Liver (tissue), 9 donors: ENCODE results near the gene ITPK1. TPM values are rescaled to one million over a fixed set of nuclear protein-coding genes. Genes with fewer than 3 reads are reported as not detected.

Experiments
- DNase-seq: peaks from one replicate; pipeline ENCODE4 v3.0.0-alpha.2; 2017; ENCODE audit warnings: low spot score
- H3K27ac ChIP-seq, 2 donors: one replicate each; pipeline ENCODE4 v1.7.0; 2013; ENCODE audit warnings: inconsistent platforms in 2 of 2, low read length in 2 of 2, control low read depth in 1 of 2, low read depth in 1 of 2, mild to moderate bottlenecking in 1 of 2
- H3K27me3 ChIP-seq, 4 donors: one replicate each; pipeline versions ENCODE4 v1.6.1 to v1.7.0; 2013; ENCODE audit warnings: low read length in 3 of 4, inconsistent platforms in 1 of 4, mild to moderate bottlenecking in 1 of 4, moderate library complexity in 1 of 4; ENCODE audit not compliant: control insufficient read depth in 4 of 4, insufficient read depth in 4 of 4
- H3K36me3 ChIP-seq, 4 donors: one replicate each; pipeline versions ENCODE4 v1.6.1 to v1.7.0; 2013; ENCODE audit warnings: low read length in 3 of 4, mild to moderate bottlenecking in 3 of 4, low read depth in 1 of 4, moderate library complexity in 1 of 4; ENCODE audit not compliant: control insufficient read depth in 4 of 4, insufficient read depth in 3 of 4
- H3K4me1 ChIP-seq, 4 donors: one replicate each; pipeline versions ENCODE4 v1.6.1 to v1.7.0; 2013; ENCODE audit warnings: low read length in 3 of 4, mild to moderate bottlenecking in 3 of 4, moderate library complexity in 1 of 4; ENCODE audit not compliant: control insufficient read depth in 4 of 4, insufficient read depth in 4 of 4
- H3K4me3 ChIP-seq, 3 donors: one replicate each; pipeline versions ENCODE4 v1.6.1 to v1.7.0; 2013; ENCODE audit warnings: low read length in 3 of 3, control low read depth in 1 of 3, low read depth in 1 of 3, mild to moderate bottlenecking in 1 of 3
- H3K9ac ChIP-seq, 2 donors: one replicate each; pipeline ENCODE4 v1.7.0; 2013; ENCODE audit warnings: low read length in 2 of 2, mild to moderate bottlenecking in 2 of 2, moderate library complexity in 2 of 2, control low read depth in 1 of 2, low read depth in 1 of 2
- H3K9me3 ChIP-seq, 4 donors: one replicate each; pipeline versions ENCODE4 v1.6.1 to v1.7.0; 2013; ENCODE audit warnings: low read length in 3 of 4; ENCODE audit not compliant: control insufficient read depth in 4 of 4
- EGR1 ChIP-seq, 2 donors: IDR thresholded peaks; 2 replicates each; pipeline ENCODE4 v1.6.1; 2016 to 2018; ENCODE audit warnings: antibody characterized with exemption in 2 of 2, low read depth in 2 of 2
- FOXA1 ChIP-seq: IDR thresholded peaks from 2 replicates; pipeline ENCODE4 v1.6.1; 2016; ENCODE audit warnings: antibody characterized with exemption
- FOXA2 ChIP-seq: IDR thresholded peaks from 2 replicates; pipeline ENCODE4 v1.6.1; 2016; ENCODE audit warnings: antibody characterized with exemption
- HNF4A ChIP-seq, 2 donors: conservative IDR thresholded peaks; 2 replicates each; pipeline ENCODE4 v1.6.1; 2016; ENCODE audit warnings: antibody characterized with exemption in 2 of 2, mild to moderate bottlenecking in 2 of 2
- HNF4G ChIP-seq: IDR thresholded peaks from 2 replicates; pipeline ENCODE4 v1.6.1; 2016; ENCODE audit warnings: antibody characterized with exemption
- NR2F2 ChIP-seq: IDR thresholded peaks from 2 replicates; pipeline ENCODE4 v1.6.1; 2016; ENCODE audit warnings: antibody characterized with exemption
- RXRA ChIP-seq, 2 donors: IDR thresholded peaks; 2 replicates each; pipeline ENCODE4 v1.6.1; 2017 to 2018; ENCODE audit warnings: antibody characterized with exemption in 2 of 2, mild to moderate bottlenecking in 1 of 2
- TAF1 ChIP-seq: conservative IDR thresholded peaks from 2 replicates; pipeline ENCODE4 v1.6.1; 2016; ENCODE audit warnings: antibody characterized with exemption, mild to moderate bottlenecking
- WGBS: extraction: QIAGEN DNeasy Blood & Tissue Kit; methylation state at CpG from one replicate; pipeline ENCODE4 v1.1.7; 2013; 5-methylcytosine and 5-hydroxymethylcytosine counted together
- polyA plus RNA-seq, 2 donors: library from polyadenylated mRNA; stranded (reverse) in 1 of 2; unstranded in 1 of 2; fragments of 200-250 nt in 1 of 2; fragments of >200 nt in 1 of 2; fragmentation: Nextera tagmentation in 1 of 2; extraction: Ambion mirVana in 1 of 2; gene quantifications; one replicate each; pipeline versions ENCODE4 v1.2.1 to v1.2.3, GENCODE V29; 2013 to 2015
- total RNA-seq, 2 donors: library from RNA; depleted of rRNA; stranded (reverse); fragments of >200 nt; gene quantifications; one replicate each; pipeline ENCODE4 v1.2.3, GENCODE V29; 2014
- TF ChIP-seq, protein P1 (sequence below): fragments of 150-350 bp; IDR thresholded peaks from 2 replicates; pipeline ENCODE4 v1.5.1; 2017; ENCODE audit warnings: improper control_type of control experiment, low read depth, low read length; ENCODE audit not compliant: missing input control
- TF ChIP-seq, protein P2 (sequence below): IDR thresholded peaks from 2 replicates; pipeline ENCODE4 v1.6.1; 2016; ENCODE audit warnings: antibody characterized with exemption
- TF ChIP-seq, protein P3 (sequence below): IDR thresholded peaks from 2 replicates; pipeline ENCODE4 v1.6.1; 2016; ENCODE audit warnings: antibody characterized with exemption, mild to moderate bottlenecking
- donor health status: healthy.
- donor health status: healthy.
- donor health status: healthy.
- donor health status: healthy.
- donor health status: healthy.

The ITPK1 gene
- total and polyA plus RNA-seq, 4 donors, result 9.0 to 41.2 (median 20.4) TPM

DNA sequence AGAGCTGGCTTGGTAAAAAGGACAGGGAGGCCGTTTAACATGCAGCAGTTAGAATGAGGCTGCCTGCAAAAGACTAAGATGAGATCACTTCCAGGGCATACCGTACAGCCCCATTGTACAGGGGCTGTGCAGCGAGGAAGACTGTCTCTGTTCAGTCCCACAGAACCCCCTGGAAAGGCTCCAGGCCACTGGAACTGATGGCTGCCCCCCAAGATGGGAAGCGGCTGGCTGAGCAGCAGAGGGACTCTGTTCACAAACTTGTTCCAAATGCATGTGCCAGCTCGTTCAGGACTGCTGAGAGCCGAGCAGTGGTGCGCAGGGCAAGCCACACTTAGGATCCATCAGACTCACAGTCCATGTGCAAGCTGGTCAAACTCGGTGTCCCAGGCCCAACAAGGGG is 109.9 kb downstream of the ITPK1 start:
- 77% methylated on average over 8 of the region's 8 CpGs for WGBS
- peaks cover 2 to 44% (median 25%) of the 10 kb centered on the region in 4 donors for H3K4me1 ChIP-seq
- no peak overlapping the region for H3K9ac ChIP-seq
- no peak for DNase-seq
- H3K4me3 ChIP-seq, result no peak overlapping the region
- no peaks in the 10 kb centered on the region for H3K36me3 ChIP-seq
- TF ChIP-seq, protein P1, sequence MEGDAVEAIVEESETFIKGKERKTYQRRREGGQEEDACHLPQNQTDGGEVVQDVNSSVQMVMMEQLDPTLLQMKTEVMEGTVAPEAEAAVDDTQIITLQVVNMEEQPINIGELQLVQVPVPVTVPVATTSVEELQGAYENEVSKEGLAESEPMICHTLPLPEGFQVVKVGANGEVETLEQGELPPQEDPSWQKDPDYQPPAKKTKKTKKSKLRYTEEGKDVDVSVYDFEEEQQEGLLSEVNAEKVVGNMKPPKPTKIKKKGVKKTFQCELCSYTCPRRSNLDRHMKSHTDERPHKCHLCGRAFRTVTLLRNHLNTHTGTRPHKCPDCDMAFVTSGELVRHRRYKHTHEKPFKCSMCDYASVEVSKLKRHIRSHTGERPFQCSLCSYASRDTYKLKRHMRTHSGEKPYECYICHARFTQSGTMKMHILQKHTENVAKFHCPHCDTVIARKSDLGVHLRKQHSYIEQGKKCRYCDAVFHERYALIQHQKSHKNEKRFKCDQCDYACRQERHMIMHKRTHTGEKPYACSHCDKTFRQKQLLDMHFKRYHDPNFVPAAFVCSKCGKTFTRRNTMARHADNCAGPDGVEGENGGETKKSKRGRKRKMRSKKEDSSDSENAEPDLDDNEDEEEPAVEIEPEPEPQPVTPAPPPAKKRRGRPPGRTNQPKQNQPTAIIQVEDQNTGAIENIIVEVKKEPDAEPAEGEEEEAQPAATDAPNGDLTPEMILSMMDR, result no peak
- no peak for TF ChIP-seq TAF1
- no peaks in the 10 kb centered on the region for H3K27me3 ChIP-seq
- peak overlapping the region in 1 of 2 donors; percentile 63 for H3K27ac ChIP-seq
- H3K9me3 ChIP-seq, result no peaks in the 10 kb centered on the region

DNA sequence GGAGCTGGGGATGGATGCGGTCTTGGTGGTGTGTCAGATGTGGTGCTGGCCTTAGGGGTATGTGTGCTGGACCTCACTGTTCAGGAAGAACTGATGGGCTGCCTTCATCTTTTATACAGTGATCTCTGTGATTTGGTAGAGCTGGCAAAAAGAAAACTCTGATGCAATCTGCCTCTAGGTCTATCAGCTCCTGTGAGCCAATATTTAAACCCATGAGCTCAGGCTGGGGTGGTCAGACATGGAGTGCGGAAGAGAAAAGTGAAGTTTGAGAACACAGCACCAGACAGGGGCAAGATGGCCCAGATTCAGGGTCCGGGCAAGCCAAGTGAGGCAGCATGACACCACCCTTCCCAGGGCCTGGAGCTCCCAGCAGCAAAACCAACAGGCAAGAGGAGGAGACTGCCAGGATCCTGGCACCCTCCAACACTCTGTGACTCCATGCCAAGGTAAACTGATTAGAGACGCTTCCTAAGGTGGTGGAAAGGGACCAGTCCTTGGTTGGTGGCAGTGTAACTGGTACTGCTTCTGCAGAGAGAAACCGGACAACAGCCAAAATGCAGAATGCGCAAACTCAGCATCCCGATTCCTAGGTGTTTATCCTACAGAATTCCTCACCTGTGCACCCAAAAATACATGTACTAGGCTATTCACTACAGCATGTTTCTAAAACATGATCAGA is 110.5 kb downstream of the ITPK1 start:
- H3K27ac ChIP-seq, result peak overlapping the region; percentile 21 to 63
- no peak overlapping the region for H3K9ac ChIP-seq
- no peak for DNase-seq
- H3K27me3 ChIP-seq, result no peaks in the 10 kb centered on the region
- H3K4me3 ChIP-seq, result no peak overlapping the region
- no peaks in the 10 kb centered on the region for H3K36me3 ChIP-seq
- no peaks in the 10 kb centered on the region for H3K9me3 ChIP-seq
- TF ChIP-seq FOXA1, result no peak
- TF ChIP-seq HNF4A (conservative IDR thresholded peaks at IDR 0.05), result peak; percentile 14 to 39
- TF ChIP-seq RXRA (IDR thresholded peaks at IDR 0.05), result peak in 1 of 2 donors; percentile 45
- TF ChIP-seq NR2F2, result no peak
- peak; percentile 25 for TF ChIP-seq FOXA2
- 60% methylated on average over 7 of the region's 7 CpGs for WGBS
- H3K4me1 ChIP-seq, result peaks cover 2 to 40% (median 23%) of the 10 kb centered on the region in 4 donors

DNA sequence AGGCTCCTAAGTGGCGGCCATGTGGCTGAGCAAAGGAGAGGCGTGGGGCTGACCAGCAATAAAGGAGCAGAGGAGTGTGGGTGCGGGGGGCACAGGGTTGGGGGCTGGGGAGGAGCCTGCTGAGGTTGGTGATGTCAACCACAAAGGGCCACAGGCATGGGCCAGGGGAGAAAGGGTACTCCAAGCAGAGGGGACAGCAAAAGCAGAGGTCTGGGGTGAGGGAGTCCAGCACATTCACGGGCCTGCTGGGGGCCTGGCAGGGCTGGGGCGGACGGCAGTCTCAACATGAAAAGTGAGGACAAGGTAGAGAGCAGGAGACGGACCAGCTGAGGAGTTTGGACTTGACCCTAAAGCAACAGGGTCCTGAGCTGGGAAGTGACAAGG is 111.0 kb downstream of the ITPK1 start:
- no peak for TF ChIP-seq FOXA1
- TF ChIP-seq TAF1, result no peak
- TF ChIP-seq NR2F2, result no peak
- Histone ChIP-seq H3K4me1 (peaks cover 2 to 39% (median 22%) of the 10 kb centered on the region in 4 donors), H3K9me3 (no peaks in the 10 kb centered on the region), H3K27me3 (no peaks in the 10 kb centered on the region), H3K4me3 (no peak overlapping the region), H3K36me3 (no peaks in the 10 kb centered on the region), H3K9ac (no peak overlapping the region), H3K27ac (no peak overlapping the region)
- WGBS, result 93% methylated on average over 7 of the region's 7 CpGs
- no peak for DNase-seq

DNA sequence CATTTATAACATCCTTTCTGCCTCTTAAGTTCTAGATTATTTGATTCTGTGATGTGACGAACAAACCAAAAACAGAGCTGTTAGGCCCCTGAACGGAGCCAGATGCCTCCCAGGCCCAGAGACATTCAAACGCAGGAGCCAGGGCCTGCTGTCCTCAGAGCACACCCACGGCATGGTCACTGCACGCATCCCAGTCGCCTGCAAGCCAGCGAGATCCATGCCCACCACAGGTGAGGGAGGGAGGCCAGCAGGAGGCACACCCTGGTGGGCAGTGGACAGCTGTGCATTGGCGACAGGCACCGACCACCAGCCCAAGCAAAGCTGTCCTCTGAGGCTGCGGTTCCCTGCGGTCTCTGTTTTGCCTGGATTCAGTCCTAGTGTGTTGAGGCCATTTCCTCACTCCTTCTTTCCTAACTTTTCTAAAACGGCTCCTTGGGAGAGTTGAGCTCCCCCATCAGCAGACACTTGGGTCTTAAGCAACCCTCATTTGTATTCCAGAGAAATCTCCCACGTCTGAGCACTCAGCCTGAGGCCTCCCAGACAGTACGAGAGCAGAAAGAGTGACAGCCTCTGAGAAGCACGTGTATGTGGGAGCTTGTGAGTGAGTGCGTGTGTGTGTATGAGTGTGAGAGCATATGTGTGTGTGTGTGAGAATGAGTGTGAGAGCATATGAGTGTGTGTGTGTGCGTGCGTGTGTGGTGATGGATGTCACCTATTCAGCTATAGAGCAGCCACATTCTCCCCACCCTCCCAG is 111.6 kb downstream of the ITPK1 start:
- Histone ChIP-seq H3K27ac (no peak overlapping the region), H3K4me1 (peaks cover 3 to 40% (median 27%) of the 10 kb centered on the region in 4 donors), H3K27me3 (no peaks in the 10 kb centered on the region), H3K36me3 (no peaks in the 10 kb centered on the region), H3K9ac (no peak overlapping the region), H3K4me3 (no peak overlapping the region), H3K9me3 (no peaks in the 10 kb centered on the region)
- no peak for DNase-seq
- 95% methylated on average over 18 of the region's 18 CpGs for WGBS
- TF ChIP-seq, protein P2, sequence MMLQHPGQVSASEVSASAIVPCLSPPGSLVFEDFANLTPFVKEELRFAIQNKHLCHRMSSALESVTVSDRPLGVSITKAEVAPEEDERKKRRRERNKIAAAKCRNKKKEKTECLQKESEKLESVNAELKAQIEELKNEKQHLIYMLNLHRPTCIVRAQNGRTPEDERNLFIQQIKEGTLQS, result no peak
- TF ChIP-seq, protein P3, sequence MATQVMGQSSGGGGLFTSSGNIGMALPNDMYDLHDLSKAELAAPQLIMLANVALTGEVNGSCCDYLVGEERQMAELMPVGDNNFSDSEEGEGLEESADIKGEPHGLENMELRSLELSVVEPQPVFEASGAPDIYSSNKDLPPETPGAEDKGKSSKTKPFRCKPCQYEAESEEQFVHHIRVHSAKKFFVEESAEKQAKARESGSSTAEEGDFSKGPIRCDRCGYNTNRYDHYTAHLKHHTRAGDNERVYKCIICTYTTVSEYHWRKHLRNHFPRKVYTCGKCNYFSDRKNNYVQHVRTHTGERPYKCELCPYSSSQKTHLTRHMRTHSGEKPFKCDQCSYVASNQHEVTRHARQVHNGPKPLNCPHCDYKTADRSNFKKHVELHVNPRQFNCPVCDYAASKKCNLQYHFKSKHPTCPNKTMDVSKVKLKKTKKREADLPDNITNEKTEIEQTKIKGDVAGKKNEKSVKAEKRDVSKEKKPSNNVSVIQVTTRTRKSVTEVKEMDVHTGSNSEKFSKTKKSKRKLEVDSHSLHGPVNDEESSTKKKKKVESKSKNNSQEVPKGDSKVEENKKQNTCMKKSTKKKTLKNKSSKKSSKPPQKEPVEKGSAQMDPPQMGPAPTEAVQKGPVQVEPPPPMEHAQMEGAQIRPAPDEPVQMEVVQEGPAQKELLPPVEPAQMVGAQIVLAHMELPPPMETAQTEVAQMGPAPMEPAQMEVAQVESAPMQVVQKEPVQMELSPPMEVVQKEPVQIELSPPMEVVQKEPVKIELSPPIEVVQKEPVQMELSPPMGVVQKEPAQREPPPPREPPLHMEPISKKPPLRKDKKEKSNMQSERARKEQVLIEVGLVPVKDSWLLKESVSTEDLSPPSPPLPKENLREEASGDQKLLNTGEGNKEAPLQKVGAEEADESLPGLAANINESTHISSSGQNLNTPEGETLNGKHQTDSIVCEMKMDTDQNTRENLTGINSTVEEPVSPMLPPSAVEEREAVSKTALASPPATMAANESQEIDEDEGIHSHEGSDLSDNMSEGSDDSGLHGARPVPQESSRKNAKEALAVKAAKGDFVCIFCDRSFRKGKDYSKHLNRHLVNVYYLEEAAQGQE, result no peak
- TF ChIP-seq RXRA (IDR thresholded peaks at IDR 0.05) (no peak), EGR1 (IDR thresholded peaks at IDR 0.05; ENCODE audit: low read depth in 2 of 2) (no peak), HNF4G (no peak), FOXA2 (no peak), FOXA1 (no peak), NR2F2 (no peak), HNF4A (conservative IDR thresholded peaks at IDR 0.05) (no peak)
- TF ChIP-seq, protein P1, result no peak
